Measurements from ENCODE around the gene AFAP1L1. TPM values are rescaled to one million over a fixed set of nuclear protein-coding genes. Genes with fewer than 3 reads are reported as not detected.
A peak's percentile ranks its signal among the peaks of the same experiment; 100 is the strongest.

The AFAP1L1 gene
- total RNA-seq, 1 donor from 2014 or later: 32.7 TPM

- Histone ChIP-seq H3K9me3 (no peaks in the 10 kb centered on the region), H3K27ac (no peak overlapping the region), H3K27me3 (no peaks in the 10 kb centered on the region), H3K36me3 (no peaks in the 10 kb centered on the region), H3K4me3 (no peak overlapping the region), H3K4me1 (peaks cover 22% of the 10 kb centered on the region)
- ATAC-seq: no peak
- intact Hi-C loops (cut with DNase I): no loop called here
- DNase-seq: no peak
- no peak for TF ChIP-seq CTCF (IDR thresholded peaks at IDR 0.05)
Observed at GRCh38 chr5:149284501-149284900, 12.8 kb downstream of the AFAP1L1 start.

- no peak for ATAC-seq
- intact Hi-C loops (cut with DNase I): no loop called here
- TF ChIP-seq CTCF (IDR thresholded peaks at IDR 0.05): no peak
- H3K36me3 ChIP-seq: no peaks in the 10 kb centered on the region
- no peak overlapping the region for H3K4me3 ChIP-seq
- H3K4me1 ChIP-seq: peaks cover 24% of the 10 kb centered on the region
- H3K27me3 ChIP-seq: no peaks in the 10 kb centered on the region
- H3K9me3 ChIP-seq: no peaks in the 10 kb centered on the region
- H3K27ac ChIP-seq: no peak overlapping the region
- no peak for DNase-seq
Observed at GRCh38 chr5:149285153-149285552, 13.5 kb downstream of the AFAP1L1 start.

GRCh38 chr5:149288436-149288835 is 16.8 kb downstream of the AFAP1L1 start:
- H3K36me3 ChIP-seq: no peaks in the 10 kb centered on the region
- H3K27ac ChIP-seq: peak overlapping the region; percentile 56
- no peaks in the 10 kb centered on the region for H3K27me3 ChIP-seq
- no peak for TF ChIP-seq CTCF (IDR thresholded peaks at IDR 0.05)
- ATAC-seq (peak; percentile 63), DNase-seq (no peak)
- peaks cover 24% of the 10 kb centered on the region for H3K4me1 ChIP-seq
- H3K9me3 ChIP-seq: no peaks in the 10 kb centered on the region
- H3K4me3 ChIP-seq: no peak overlapping the region
- intact Hi-C loops (cut with DNase I): no loop called here

GRCh38 chr5:149289301-149289700 is 17.6 kb downstream of the AFAP1L1 start:
- Histone ChIP-seq H3K9me3 (no peaks in the 10 kb centered on the region), H3K27ac (peak overlapping the region; percentile 24), H3K4me3 (no peak overlapping the region), H3K27me3 (no peaks in the 10 kb centered on the region), H3K4me1 (peaks cover 20% of the 10 kb centered on the region), H3K36me3 (no peaks in the 10 kb centered on the region)
- intact Hi-C loops (cut with DNase I): no loop called here
- DNase-seq (no peak), ATAC-seq (peak; percentile 51)
- no peak for TF ChIP-seq CTCF (IDR thresholded peaks at IDR 0.05)

GRCh38 chr5:149294872-149295829 is 23.5 kb downstream of the AFAP1L1 start:
- no peak for DNase-seq
- Histone ChIP-seq H3K27me3 (no peaks in the 10 kb centered on the region), H3K9me3 (no peaks in the 10 kb centered on the region), H3K36me3 (no peaks in the 10 kb centered on the region), H3K4me1 (peaks cover 13% of the 10 kb centered on the region), H3K4me3 (no peak overlapping the region), H3K27ac (no peak overlapping the region)
- TF ChIP-seq CTCF (IDR thresholded peaks at IDR 0.05): no peak
- intact Hi-C loops (cut with DNase I): no loop called here
- ATAC-seq: no peak

Measured in upper lobe of right lung (tissue), 1 donor.